Hematopoietic multipotent progenitor cell treated with erythropoietin and hydrocortisone succinate and interleukin-3 and kit ligand, for 17 days (in vitro differentiated cells): ENCODE results near the gene TMEM8B.

Experiments
- DNase-seq: peaks from one replicate; pipeline ENCODE4 v3.0.0-alpha.2; 2015; ENCODE audit warnings: low spot score

Gene TMEM8B

GRCh38 chr9:35812025-35812602 lies 16.9 kb upstream of the TMEM8B start, which contains the start of gene SPAG8:
SPAG8 (minus strand) TSS chr9:35812262; CDS start chr9:35812147, 115 bp downstream.
- peak; percentile 88 for DNase-seq

GRCh38 chr9:35813434-35814105 lies 15.5 kb upstream of the TMEM8B start:
- peak; percentile 63 for DNase-seq

- peak; percentile 57 for DNase-seq
Observed at GRCh38 chr9:35814106-35814840, 14.8 kb upstream of the TMEM8B start.

- peak; percentile 95 for DNase-seq
Observed at GRCh38 chr9:35814841-35815543, 14.0 kb upstream of the TMEM8B start, which contains the start of gene HINT2. HINT2 (minus strand) TSS chr9:35815042; CDS start chr9:35814979, 63 bp downstream.

GRCh38 chr9:35816708-35817107 lies 12.3 kb upstream of the TMEM8B start:
- DNase-seq = no peak

GRCh38 chr9:35818341-35818740 lies 10.7 kb upstream of the TMEM8B start:
- no peak for DNase-seq

- DNase-seq = no peak
Observed at GRCh38 chr9:35820076-35820475, 9.0 kb upstream of the TMEM8B start.

- DNase-seq = no peak
Observed at GRCh38 chr9:35822926-35823325, 6.1 kb upstream of the TMEM8B start.

- DNase-seq = peak; percentile 83
Observed at GRCh38 chr9:35826071-35826701, 2.8 kb upstream of the TMEM8B start.

- no peak for DNase-seq
Observed at GRCh38 chr9:35827486-35827885, 1.5 kb upstream of the TMEM8B start.

GRCh38 chr9:35828716-35829083 lies 328 bp upstream of the TMEM8B start, which contains the start of gene FAM221B:
FAM221B (minus strand) TSS chr9:35828732; CDS start chr9:35826161, 2,571 bp downstream.
- DNase-seq = no peak

- DNase-seq = no peak
Observed at GRCh38 chr9:35829764-35830096, 702 bp downstream of the TMEM8B start.

GRCh38 chr9:35831040-35831439 lies 2.0 kb downstream of the TMEM8B start:
- DNase-seq = no peak

GRCh38 chr9:35832814-35833213 lies 3.8 kb downstream of the TMEM8B start:
- DNase-seq = no peak

- DNase-seq = no peak
Observed at GRCh38 chr9:35834260-35835215, 5.5 kb downstream of the TMEM8B start.

- DNase-seq = peak; percentile 46
Observed at GRCh38 chr9:35835216-35835632, 6.2 kb downstream of the TMEM8B start.

GRCh38 chr9:35835766-35836165 lies 6.7 kb downstream of the TMEM8B start:
- no peak for DNase-seq

GRCh38 chr9:35836595-35836994 lies 7.6 kb downstream of the TMEM8B start:
- DNase-seq = no peak

- DNase-seq = no peak
Observed at GRCh38 chr9:35839926-35840325, 10.9 kb downstream of the TMEM8B start.

GRCh38 chr9:35840881-35841644 lies 12.0 kb downstream of the TMEM8B start:
- no peak for DNase-seq
